Testis (tissue), 2 donors: Measurements from ENCODE around the gene SECTM1.

Experiments used
- POLR2A ChIP-seq: fragments of 450-650 bp; IDR thresholded peaks from one replicate; pipeline ENCODE4 v1.6.1; 2017; ENCODE audit warnings: antibody characterized with exemption, mild to moderate bottlenecking, moderate library complexity
- TF ChIP-seq, protein P1 (sequence below), 3 experiments: fragments of 450-650 bp in 2 of 3; fragments of 200-600 bp in 1 of 3; sonication (generic) in 1 of 3; IDR thresholded peaks; one replicate each; pipeline ENCODE4 v1.5.1; 2016 to 2019; ENCODE audit warnings: antibody characterized with exemption in 3 of 3, mild to moderate bottlenecking in 2 of 3, moderate library complexity in 1 of 3

DNA sequence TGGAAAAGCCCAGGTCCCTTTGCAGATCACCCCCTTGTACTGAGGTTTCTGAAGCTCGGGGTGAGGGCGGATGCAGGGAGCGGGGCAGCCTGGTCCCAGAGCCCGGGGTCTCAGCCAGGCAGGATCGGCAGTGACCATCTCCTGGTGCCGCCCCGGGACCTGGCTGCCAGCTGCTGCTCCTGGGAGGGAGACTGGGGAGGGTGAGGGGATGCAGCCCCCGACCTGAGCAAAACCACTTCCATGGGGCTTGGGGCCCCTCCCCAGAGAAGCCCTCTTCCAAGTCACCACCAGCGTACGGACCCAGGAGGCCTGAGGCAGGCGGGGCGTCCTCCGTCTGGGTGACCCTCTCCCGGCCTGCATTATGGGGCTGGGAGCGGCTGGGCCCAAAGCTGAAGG is 31.0 kb downstream of the SECTM1 start:
- TF ChIP-seq, protein P1, sequence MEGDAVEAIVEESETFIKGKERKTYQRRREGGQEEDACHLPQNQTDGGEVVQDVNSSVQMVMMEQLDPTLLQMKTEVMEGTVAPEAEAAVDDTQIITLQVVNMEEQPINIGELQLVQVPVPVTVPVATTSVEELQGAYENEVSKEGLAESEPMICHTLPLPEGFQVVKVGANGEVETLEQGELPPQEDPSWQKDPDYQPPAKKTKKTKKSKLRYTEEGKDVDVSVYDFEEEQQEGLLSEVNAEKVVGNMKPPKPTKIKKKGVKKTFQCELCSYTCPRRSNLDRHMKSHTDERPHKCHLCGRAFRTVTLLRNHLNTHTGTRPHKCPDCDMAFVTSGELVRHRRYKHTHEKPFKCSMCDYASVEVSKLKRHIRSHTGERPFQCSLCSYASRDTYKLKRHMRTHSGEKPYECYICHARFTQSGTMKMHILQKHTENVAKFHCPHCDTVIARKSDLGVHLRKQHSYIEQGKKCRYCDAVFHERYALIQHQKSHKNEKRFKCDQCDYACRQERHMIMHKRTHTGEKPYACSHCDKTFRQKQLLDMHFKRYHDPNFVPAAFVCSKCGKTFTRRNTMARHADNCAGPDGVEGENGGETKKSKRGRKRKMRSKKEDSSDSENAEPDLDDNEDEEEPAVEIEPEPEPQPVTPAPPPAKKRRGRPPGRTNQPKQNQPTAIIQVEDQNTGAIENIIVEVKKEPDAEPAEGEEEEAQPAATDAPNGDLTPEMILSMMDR (IDR thresholded peaks at IDR 0.05), result no peak
- no peak for TF ChIP-seq POLR2A
